H1 (cell line): ENCODE data around the gene PCDHGA7. TPM values are rescaled to one million over a fixed set of nuclear protein-coding genes. Genes with fewer than 3 reads are reported as not detected.

Experiments
- CTCF ChIA-PET: fragments of 300-600 bp; sonication (Branson Sonifier 250); formaldehyde crosslinking; loops from one replicate; lab custom pipeline; 2021; ENCODE audit not compliant: partially characterized antibody; lab: Charles Lee
- POLR2A ChIA-PET: fragments of 300-600 bp; sonication (Branson Sonifier 250); formaldehyde crosslinking; loops from one replicate; lab custom pipeline; 2021; ENCODE audit warnings: inconsistent platforms; ENCODE audit not compliant: partially characterized antibody; lab: Charles Lee
- DNase-seq, 2 experiments: peaks; one replicate each; pipeline versions ENCODE4 v3.0.0 to v3.0.0-alpha.2; 2010 to 2022; ENCODE audit warnings: low spot score in 2 of 2, low read depth in 1 of 2, mixed read lengths in 1 of 2
- FAIRE-seq: peaks from 2 replicates; lab custom pipeline; 2011; peaks lifted over from hg19 to GRCh38; lab: Jason Lieb, UNC
- H2AFZ ChIP-seq: 2 replicates; pipeline ENCODE4 v1.8.1; 2012; ENCODE audit warnings: low read length, inconsistent platforms
- H2AK5ac ChIP-seq: 2 replicates; pipeline ENCODE4 v1.6.1; 2013; ENCODE audit warnings: low read depth, low read length
- H2BK120ac ChIP-seq: replicated peaks from 2 replicates; pipeline ENCODE3; 2013; ENCODE audit warnings: low read depth, low read length, inconsistent platforms
- H2BK12ac ChIP-seq: 2 replicates; pipeline ENCODE4 v1.6.1; 2013; ENCODE audit warnings: low read depth, low read length
- H2BK15ac ChIP-seq: 2 replicates; pipeline ENCODE4 v1.6.1; 2013; ENCODE audit warnings: low read length
- H2BK20ac ChIP-seq: 2 replicates; pipeline ENCODE4 v1.6.1; 2013; ENCODE audit warnings: low read length
- H2BK5ac ChIP-seq: 2 replicates; pipeline ENCODE4 v1.6.1; 2013; ENCODE audit warnings: low read depth, low read length
- H3K14ac ChIP-seq: 2 replicates; pipeline ENCODE4 v1.6.1; 2013; ENCODE audit warnings: inconsistent platforms; ENCODE audit not compliant: insufficient read length
- H3K18ac ChIP-seq: 2 replicates; pipeline ENCODE4 v1.6.1; 2013; ENCODE audit warnings: low read length; ENCODE audit errors: extremely low read depth
- H3K23ac ChIP-seq: 2 replicates; pipeline ENCODE4 v1.6.1; 2013; ENCODE audit warnings: inconsistent platforms; ENCODE audit not compliant: insufficient read length
- H3K23me2 ChIP-seq: 2 replicates; pipeline ENCODE4 v1.6.1; 2013; ENCODE audit warnings: low read depth, low read length
- H3K27ac ChIP-seq: 2 replicates; pipeline ENCODE4 v1.6.1; 2011; ENCODE audit warnings: low read depth, low read length, inconsistent platforms
- H3K27me3 ChIP-seq, 4 experiments: replicated peaks in 1 of 4; 1 replicate in 1 of 4; 2 replicates in 3 of 4; pipeline versions ENCODE4 v1.6.1 to v1.8.1; 2011 to 2013; ENCODE audit warnings: low read length in 3 of 4, mild to moderate bottlenecking in 3 of 4, inconsistent platforms in 2 of 4, mixed read lengths in 2 of 4, moderate library complexity in 1 of 4; ENCODE audit not compliant: control insufficient read depth in 3 of 4, insufficient read depth in 3 of 4; ENCODE audit errors: extremely low read depth in 1 of 4
- H3K36me3 ChIP-seq, 4 experiments: 2 replicates each; pipeline versions ENCODE4 v1.6.1 to v1.8.1; 2011 to 2013; ENCODE audit warnings: mild to moderate bottlenecking in 4 of 4, low read length in 3 of 4, moderate library complexity in 2 of 4, control low read depth in 1 of 4, inconsistent platforms in 1 of 4; ENCODE audit not compliant: insufficient read depth in 4 of 4, control insufficient read depth in 2 of 4
- H3K4ac ChIP-seq: replicated peaks from 2 replicates; pipeline ENCODE3; 2013; ENCODE audit warnings: low read length, low read depth, mixed read lengths, inconsistent platforms; ENCODE audit not compliant: insufficient read length
- H3K4me1 ChIP-seq, 4 experiments: replicated peaks in 1 of 4; 1 replicate in 1 of 4; 2 replicates in 3 of 4; pipeline versions ENCODE4 v1.6.1 to v1.8.1; 2011 to 2013; ENCODE audit warnings: low read length in 3 of 4, inconsistent platforms in 2 of 4, mixed read lengths in 1 of 4; ENCODE audit not compliant: insufficient read depth in 4 of 4, control insufficient read depth in 3 of 4
- H3K4me2 ChIP-seq, 2 experiments: 2 replicates each; pipeline versions ENCODE4 v1.6.1 to v1.8.1; 2011 to 2013; ENCODE audit warnings: low read depth in 2 of 2, low read length in 2 of 2, control low read depth in 1 of 2, inconsistent platforms in 1 of 2, mild to moderate bottlenecking in 1 of 2; ENCODE audit not compliant: insufficient read depth in 1 of 2
- H3K4me3 ChIP-seq, 4 experiments: fragments of 200-600, 300-600 bp in 1 of 4; sonication (generic), shearing (Covaris generic), sonication (Bioruptor Twin) in 1 of 4; 2 replicates each; pipeline versions ENCODE4 v1.5.1 to v1.8.1; 2011 to 2016; ENCODE audit warnings: low read length in 4 of 4, low read depth in 3 of 4, control low read depth in 2 of 4, inconsistent platforms in 2 of 4, mild to moderate bottlenecking in 2 of 4, mixed read lengths in 1 of 4, moderate library complexity in 1 of 4; ENCODE audit not compliant: insufficient read depth in 2 of 4; ENCODE audit errors: extremely low read depth in 1 of 4
- H3K56ac ChIP-seq: replicated peaks from 2 replicates; pipeline ENCODE3; 2013; ENCODE audit warnings: low read depth, mild to moderate bottlenecking, mixed read lengths, low read length, inconsistent platforms; ENCODE audit not compliant: insufficient read length
- H3K79me1 ChIP-seq: 2 replicates; pipeline ENCODE4 v1.6.1; 2013; ENCODE audit warnings: low read depth, low read length, control low read depth
- H3K79me2 ChIP-seq, 2 experiments: 2 replicates each; pipeline versions ENCODE4 v1.6.1 to v1.8.1; 2012 to 2013; ENCODE audit warnings: low read length in 2 of 2, mild to moderate bottlenecking in 2 of 2, inconsistent platforms in 1 of 2; ENCODE audit not compliant: insufficient read depth in 2 of 2, control insufficient read depth in 1 of 2
- H3K9ac ChIP-seq, 4 experiments: replicated peaks in 1 of 4; 1 replicate in 1 of 4; 2 replicates in 3 of 4; pipeline versions ENCODE4 v1.6.1 to v1.8.1; 2011 to 2013; ENCODE audit warnings: low read depth in 3 of 4, low read length in 3 of 4, control low read depth in 2 of 4, mild to moderate bottlenecking in 2 of 4, moderate library complexity in 2 of 4, inconsistent platforms in 1 of 4; ENCODE audit errors: extremely low read depth in 1 of 4
- H3K9me3 ChIP-seq, 2 experiments: 2 replicates each; pipeline versions ENCODE4 v1.6.1 to v1.8.1; 2012 to 2013; ENCODE audit warnings: mild to moderate bottlenecking in 2 of 2, moderate library complexity in 2 of 2, control low read depth in 1 of 2, inconsistent platforms in 1 of 2, low read depth in 1 of 2, low read length in 1 of 2, mixed read lengths in 1 of 2; ENCODE audit not compliant: insufficient read depth in 2 of 2
- H4K20me1 ChIP-seq, 2 experiments: replicated peaks in 1 of 2; 2 replicates each; pipeline versions ENCODE3 to v1.8.1; 2011 to 2013; ENCODE audit warnings: inconsistent platforms in 2 of 2, low read length in 2 of 2, mild to moderate bottlenecking in 1 of 2; ENCODE audit not compliant: insufficient read depth in 2 of 2, control insufficient read depth in 1 of 2
- H4K5ac ChIP-seq: 2 replicates; pipeline ENCODE4 v1.6.1; 2013; ENCODE audit warnings: low read length, low read depth, mixed read lengths, inconsistent platforms; ENCODE audit not compliant: insufficient read length
- H4K8ac ChIP-seq: 2 replicates; pipeline ENCODE4 v1.8.0; 2013; ENCODE audit warnings: mild to moderate bottlenecking, moderate library complexity, low read length, inconsistent platforms; ENCODE audit not compliant: insufficient read depth; ENCODE audit errors: extremely low read depth
- H4K91ac ChIP-seq: replicated peaks from 2 replicates; pipeline ENCODE3; 2013; ENCODE audit warnings: low read length, mixed read lengths, inconsistent platforms; ENCODE audit not compliant: insufficient read length
- CREB1 ChIP-seq: IDR thresholded peaks from 2 replicates; pipeline ENCODE4 v1.6.1; 2012; ENCODE audit warnings: inconsistent platforms
- KDM4A ChIP-seq: IDR thresholded peaks from one replicate; pipeline ENCODE4 v1.7.1; 2012; ENCODE audit warnings: low read depth, mild to moderate bottlenecking, moderate library complexity, low read length, inconsistent platforms; ENCODE audit not compliant: severe bottlenecking
- MAX ChIP-seq: IDR thresholded peaks from 2 replicates; pipeline ENCODE4 v1.6.1; 2012; ENCODE audit warnings: inconsistent platforms
- PHF8 ChIP-seq: fragments of 200-600 bp; sonication (generic); conservative IDR thresholded peaks from 2 replicates; pipeline ENCODE4 v1.7.1; 2012; ENCODE audit warnings: low read depth, mild to moderate bottlenecking, inconsistent platforms, low read length, moderate library complexity
- POLR2A ChIP-seq, 2 experiments: IDR thresholded peaks; 1 replicate in 1 of 2; 2 replicates in 1 of 2; pipeline ENCODE4 v1.6.1; 2011; ENCODE audit warnings: low read depth in 2 of 2, low read length in 2 of 2, mild to moderate bottlenecking in 2 of 2; ENCODE audit errors: control extremely low read depth in 1 of 2
- SIRT6 ChIP-seq: IDR thresholded peaks from one replicate; pipeline ENCODE4 v1.7.1; 2012; ENCODE audit warnings: low read length, inconsistent platforms
- SP1 ChIP-seq: IDR thresholded peaks from 2 replicates; pipeline ENCODE4 v1.6.1; 2011; ENCODE audit warnings: low read depth, low read length
- TAF1 ChIP-seq: IDR thresholded peaks from 2 replicates; pipeline ENCODE4 v1.6.1; 2011; ENCODE audit warnings: mild to moderate bottlenecking, low read depth, low read length
- WGBS, 2 experiments: shearing (Covaris generic) in 1 of 2; methylation state at CpG; one replicate each; pipeline versions ENCODE4 v1.1.6 to v1.1.7; 2013 to 2015; ENCODE audit warnings: low lambda C conversion rate in 2 of 2, mixed read lengths in 2 of 2, inconsistent platforms in 1 of 2, low coverage in 1 of 2, missing lambda C conversion rate in 1 of 2; ENCODE audit not compliant: insufficient replicate concordance in 2 of 2, insufficient coverage in 1 of 2, insufficient read length in 1 of 2; ENCODE audit errors: extremely low coverage in 1 of 2, missing lambda C conversion rate in 1 of 2; 5-methylcytosine and 5-hydroxymethylcytosine counted together
- polyA plus RNA-seq, 7 experiments: library from polyadenylated mRNA; depleted of rRNA in 3 of 7; stranded (reverse) in 5 of 7; unstranded in 2 of 7; fragments of >200 nt in 5 of 7; fragments of 200-250 nt in 2 of 7; gene quantifications; 1 replicate in 5 of 7; 2 replicates in 1 of 7; 4 replicates in 1 of 7; pipeline versions ENCODE4 v1.2.1 to v1.2.3, GENCODE V29; 2011 to 2013; ENCODE audit warnings: missing spikeins in 2 of 7, mixed read lengths in 2 of 7
- total RNA-seq: library from RNA; stranded (reverse); fragmentation: NEBNext Ultra II Directional; extraction: Animal tissue kit (Norgen Biotek cat#: 25700); gene quantifications from 2 replicates; pipeline ENCODE4 v1.2.1, GENCODE V29; 2021
- TF ChIP-seq, protein P1 (sequence below), 3 experiments: IDR thresholded peaks; 1 replicate in 2 of 3; 2 replicates in 1 of 3; pipeline versions ENCODE4 v1.5.1 to v1.6.1; 2011; ENCODE audit warnings: low read length in 3 of 3, mild to moderate bottlenecking in 3 of 3, inconsistent platforms in 2 of 3, low read depth in 1 of 3, moderate library complexity in 1 of 3; ENCODE audit not compliant: insufficient read depth in 1 of 3; ENCODE audit errors: control extremely low read depth in 1 of 3

PCDHGA7 gene
- total and polyA plus RNA-seq, 2 of the 8 experiments (the other 6 are each of a cell fraction or from before 2014, with no cell fraction given), result 0.39 to 1.1 TPM

GRCh38 chr5:141349917-141350619, 32.5 kb upstream of the PCDHGA7 start, which contains the start of gene PCDHGB1:
Gene PCDHGB1, plus strand, starts transcription at chr5:141350099. Its CDS starts 162 bp downstream, at chr5:141350261.
- no peak within 1 kb of the TSS for H3K14ac ChIP-seq
- H3K23me2 ChIP-seq, result no peaks in the 10 kb centered on the region
- no peak within 1 kb of the TSS for H2BK5ac ChIP-seq
- H4K5ac ChIP-seq, result no peak within 1 kb of the TSS
- no peak within 1 kb of the TSS for H2BK15ac ChIP-seq
- ChIA-PET CTCF (interaction anchor here (0.6 to 5.5 kb wide), 60 partner anchors 7 to 603 kb away, joined by 3 to 29 read pairs (median 4); partner anchors contain the start of genes PCDHB10, PCDHB12, PCDHB14 and PCDHB15), POLR2A (interaction anchor here (1.0 to 2.1 kb wide), 7 partner anchors 11 to 214 kb away, joined by 3 to 7 read pairs (median 3); partner anchors contain the start of genes PCDHB15, PCDHGA2 and TAF7)
- no peaks in the 10 kb centered on the region for H3K79me1 ChIP-seq
- no peak within 1 kb of the TSS for H2BK120ac ChIP-seq
- peak within 1 kb of the TSS; percentile 6 to 51; a peak in 2 of 4 replicates for H3K4me2 ChIP-seq
- peaks cover 25 to 31% of the 10 kb centered on the region in 2 experiments for H3K9me3 ChIP-seq
- peak within 1 kb of the TSS in 2 of 4 experiments; percentile 13; a peak in 3 of 7 replicates for H3K9ac ChIP-seq
- no peak within 1 kb of the TSS for H3K56ac ChIP-seq
- FAIRE-seq (peak; percentile 93), DNase-seq (peak in 1 of 2 experiments; percentile 83)
- no peak within 1 kb of the TSS for H2BK12ac ChIP-seq
- no peak within 1 kb of the TSS for H2BK20ac ChIP-seq
- H3K4ac ChIP-seq, result no peak within 1 kb of the TSS
- peak within 1 kb of the TSS; percentile 17 to 53 (median 31); a peak in 7 of 8 replicates for H3K4me3 ChIP-seq
- H4K91ac ChIP-seq, result no peak within 1 kb of the TSS
- H3K27ac ChIP-seq, result no peak within 1 kb of the TSS
- H2AFZ ChIP-seq, result peak within 1 kb of the TSS; percentile 97
- no peaks in the 10 kb centered on the region for H3K79me2 ChIP-seq
- H3K36me3 ChIP-seq, result peaks cover 0 to 10% (median 3%) of the 10 kb centered on the region in 4 experiments; a peak in 4 of 8 replicates
- H3K18ac ChIP-seq, result no peak within 1 kb of the TSS
- 65 to 100% methylated on average over 5 to 29 of the region's 29 CpGs for WGBS, 2 experiments
- no peak within 1 kb of the TSS for H4K8ac ChIP-seq
- no peaks in the 10 kb centered on the region for H3K27me3 ChIP-seq
- no peak within 1 kb of the TSS for H3K23ac ChIP-seq
- H2AK5ac ChIP-seq, result no peak within 1 kb of the TSS
- no peaks in the 10 kb centered on the region for H4K20me1 ChIP-seq
- H3K4me1 ChIP-seq, result peaks cover 0 to 5% (median under 1%) of the 10 kb centered on the region in 4 experiments; a peak in 1 of 7 replicates
- TF ChIP-seq KDM4A (peak; percentile 29), POLR2A (IDR thresholded peaks at IDR 0.05; ENCODE audit: control extremely low read depth in 1 of 2, low read depth in 2 of 2, low read length in 2 of 2) (peak in 1 of 2 experiments; percentile 65; a peak in 1 of 3 replicates), SIRT6 (no peak), MAX (peak; percentile 21; the same call in 1 of the 2 replicates), SP1 (no peak), TAF1 (peak; percentile 63; the same call in 1 of the 2 replicates), PHF8 (0 out of 2 replicates have a peak, but pooled peaks have one; percentile 30), CREB1 (no peak)
- TF ChIP-seq, protein P1, sequence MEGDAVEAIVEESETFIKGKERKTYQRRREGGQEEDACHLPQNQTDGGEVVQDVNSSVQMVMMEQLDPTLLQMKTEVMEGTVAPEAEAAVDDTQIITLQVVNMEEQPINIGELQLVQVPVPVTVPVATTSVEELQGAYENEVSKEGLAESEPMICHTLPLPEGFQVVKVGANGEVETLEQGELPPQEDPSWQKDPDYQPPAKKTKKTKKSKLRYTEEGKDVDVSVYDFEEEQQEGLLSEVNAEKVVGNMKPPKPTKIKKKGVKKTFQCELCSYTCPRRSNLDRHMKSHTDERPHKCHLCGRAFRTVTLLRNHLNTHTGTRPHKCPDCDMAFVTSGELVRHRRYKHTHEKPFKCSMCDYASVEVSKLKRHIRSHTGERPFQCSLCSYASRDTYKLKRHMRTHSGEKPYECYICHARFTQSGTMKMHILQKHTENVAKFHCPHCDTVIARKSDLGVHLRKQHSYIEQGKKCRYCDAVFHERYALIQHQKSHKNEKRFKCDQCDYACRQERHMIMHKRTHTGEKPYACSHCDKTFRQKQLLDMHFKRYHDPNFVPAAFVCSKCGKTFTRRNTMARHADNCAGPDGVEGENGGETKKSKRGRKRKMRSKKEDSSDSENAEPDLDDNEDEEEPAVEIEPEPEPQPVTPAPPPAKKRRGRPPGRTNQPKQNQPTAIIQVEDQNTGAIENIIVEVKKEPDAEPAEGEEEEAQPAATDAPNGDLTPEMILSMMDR (IDR thresholded peaks at IDR 0.05; ENCODE audit: control extremely low read depth in 1 of 3, insufficient read depth in 1 of 3, low read depth in 1 of 3, low read length in 3 of 3), result peak; percentile 69 to 86 (median 75)
